Measurements from ENCODE around the gene SMC6.

Gene SMC6

DNA sequence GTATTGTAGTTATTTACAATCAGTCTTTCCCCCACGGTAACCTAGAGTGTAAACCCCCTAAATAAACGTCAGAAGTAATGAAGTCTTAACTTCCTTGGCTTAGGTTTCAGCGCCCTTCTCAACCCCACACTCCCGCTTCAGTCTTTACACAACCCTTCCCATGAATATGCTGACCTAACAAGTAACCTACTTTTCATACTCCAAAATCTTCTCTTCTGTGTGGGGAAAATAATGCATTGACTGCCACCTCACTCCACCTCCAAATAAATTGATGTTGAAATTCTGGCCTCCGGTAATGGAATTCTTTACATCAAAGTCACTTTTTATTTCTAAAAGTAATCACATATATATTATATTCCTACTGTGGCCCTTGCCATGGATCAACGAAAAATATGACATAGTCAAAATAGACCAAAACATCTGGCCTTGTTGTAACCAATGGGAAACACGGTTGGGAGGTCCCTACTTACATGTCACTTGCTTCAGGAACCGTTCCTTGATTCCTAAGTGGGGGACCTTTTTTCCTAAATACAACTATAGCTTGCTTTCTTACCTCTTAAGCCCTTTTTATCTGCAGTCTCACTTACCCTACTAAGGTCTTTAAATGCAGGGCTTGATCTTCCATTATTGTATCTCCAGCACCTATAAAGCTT is 1.3 kb upstream of the SMC6 start:
- Histone ChIP-seq H2AFZ (ENCODE audit: low read depth, low read length) (peak overlapping the region; percentile 94), H3K79me2 (ENCODE audit: insufficient read depth, low read length) (peaks cover 96% of the 10 kb centered on the region), H3K27me3 (ENCODE audit: insufficient read depth, low read length, poor library complexity) (no peaks in the 10 kb centered on the region), H3K4me1 (ENCODE audit: insufficient read depth, low read length) (peaks cover 58% of the 10 kb centered on the region), H3K9ac (ENCODE audit: low read depth, low read length) (peak overlapping the region; percentile 99), H4K20me1 (ENCODE audit: insufficient read depth, low read length) (peaks cover 7% of the 10 kb centered on the region; the same call in 1 of the 2 replicates), H3K4me3 (ENCODE audit: low read depth in 1 of 2, low read length in 2 of 2) (peak overlapping the region; percentile 97 to 100), H3K27ac (ENCODE audit: low read length) (peak overlapping the region; percentile 98), H3K4me2 (ENCODE audit: insufficient read depth, low read length) (peak overlapping the region; percentile 86), H3K36me3 (ENCODE audit: insufficient read depth, low read length) (peaks cover 14% of the 10 kb centered on the region; the same call in 1 of the 2 replicates), H3K9me3 (ENCODE audit: insufficient read depth, low read length, severe bottlenecking) (no peaks in the 10 kb centered on the region)
- TF ChIP-seq EZH2 (IDR thresholded peaks at IDR 0.05; ENCODE audit: borderline replicate concordance, low read depth, low read length, severe bottlenecking), result no peak
- TF ChIP-seq, protein P1, sequence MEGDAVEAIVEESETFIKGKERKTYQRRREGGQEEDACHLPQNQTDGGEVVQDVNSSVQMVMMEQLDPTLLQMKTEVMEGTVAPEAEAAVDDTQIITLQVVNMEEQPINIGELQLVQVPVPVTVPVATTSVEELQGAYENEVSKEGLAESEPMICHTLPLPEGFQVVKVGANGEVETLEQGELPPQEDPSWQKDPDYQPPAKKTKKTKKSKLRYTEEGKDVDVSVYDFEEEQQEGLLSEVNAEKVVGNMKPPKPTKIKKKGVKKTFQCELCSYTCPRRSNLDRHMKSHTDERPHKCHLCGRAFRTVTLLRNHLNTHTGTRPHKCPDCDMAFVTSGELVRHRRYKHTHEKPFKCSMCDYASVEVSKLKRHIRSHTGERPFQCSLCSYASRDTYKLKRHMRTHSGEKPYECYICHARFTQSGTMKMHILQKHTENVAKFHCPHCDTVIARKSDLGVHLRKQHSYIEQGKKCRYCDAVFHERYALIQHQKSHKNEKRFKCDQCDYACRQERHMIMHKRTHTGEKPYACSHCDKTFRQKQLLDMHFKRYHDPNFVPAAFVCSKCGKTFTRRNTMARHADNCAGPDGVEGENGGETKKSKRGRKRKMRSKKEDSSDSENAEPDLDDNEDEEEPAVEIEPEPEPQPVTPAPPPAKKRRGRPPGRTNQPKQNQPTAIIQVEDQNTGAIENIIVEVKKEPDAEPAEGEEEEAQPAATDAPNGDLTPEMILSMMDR (IDR thresholded peaks at IDR 0.05; ENCODE audit: borderline replicate concordance, extremely low read depth, low read length, poor library complexity, severe bottlenecking), result no peak
- DNase-seq (no peak), ATAC-seq (ENCODE audit: insufficient read depth, low read depth) (no peak)

DNA sequence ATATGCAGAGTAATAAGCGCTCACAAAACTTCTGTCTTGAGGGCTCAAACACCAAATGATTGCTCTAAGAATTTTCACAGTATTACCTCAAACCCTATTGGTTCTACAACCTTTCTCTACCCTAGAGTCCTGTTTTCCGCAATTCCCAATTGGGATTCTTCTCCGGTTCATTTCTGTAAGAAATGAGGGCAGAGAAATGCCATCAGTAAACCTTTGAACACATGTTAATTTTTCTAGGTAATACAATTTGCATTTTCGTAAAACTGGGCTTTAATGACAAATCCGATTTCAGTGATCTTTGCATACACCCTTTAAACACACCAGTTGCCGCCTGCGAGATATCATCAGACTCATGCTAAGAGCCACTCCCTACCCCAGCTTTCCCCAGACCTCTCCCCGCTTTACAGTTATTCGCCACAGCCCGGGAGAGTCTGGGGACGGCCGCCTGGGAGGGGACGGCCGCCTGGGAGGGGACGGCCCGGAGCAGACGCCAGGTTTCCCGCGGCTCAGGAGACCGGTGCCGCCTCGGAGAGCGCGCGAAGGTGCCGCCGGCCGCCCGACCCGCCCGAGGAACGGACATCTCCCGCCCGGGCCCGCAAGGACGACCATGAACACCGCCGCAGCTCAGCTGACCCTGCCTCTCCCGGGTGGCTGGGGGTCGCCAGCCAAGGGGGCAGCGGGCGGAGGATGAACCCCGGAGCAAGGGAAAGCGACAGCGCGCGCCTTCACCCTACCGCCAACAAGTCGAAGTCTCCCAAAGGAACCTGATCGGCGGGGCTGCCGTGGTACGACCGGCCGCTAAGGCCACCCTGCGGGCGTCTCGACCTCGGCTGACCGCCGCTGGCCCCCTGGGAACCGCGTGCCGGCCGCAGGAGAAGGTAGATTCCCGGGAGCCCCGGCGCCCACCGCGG is 463 bp downstream of the SMC6 start:
- TF ChIP-seq, protein P1 (IDR thresholded peaks at IDR 0.05; ENCODE audit: borderline replicate concordance, extremely low read depth, low read length, poor library complexity, severe bottlenecking), result no peak
- no peak for TF ChIP-seq EZH2 (IDR thresholded peaks at IDR 0.05; ENCODE audit: borderline replicate concordance, low read depth, low read length, severe bottlenecking)
- H4K20me1 ChIP-seq (ENCODE audit: insufficient read depth, low read length), result peaks cover 5% of the 10 kb centered on the region; the same call in 1 of the 2 replicates
- peak overlapping the region; percentile 99 for H3K9ac ChIP-seq (ENCODE audit: low read depth, low read length)

DNA sequence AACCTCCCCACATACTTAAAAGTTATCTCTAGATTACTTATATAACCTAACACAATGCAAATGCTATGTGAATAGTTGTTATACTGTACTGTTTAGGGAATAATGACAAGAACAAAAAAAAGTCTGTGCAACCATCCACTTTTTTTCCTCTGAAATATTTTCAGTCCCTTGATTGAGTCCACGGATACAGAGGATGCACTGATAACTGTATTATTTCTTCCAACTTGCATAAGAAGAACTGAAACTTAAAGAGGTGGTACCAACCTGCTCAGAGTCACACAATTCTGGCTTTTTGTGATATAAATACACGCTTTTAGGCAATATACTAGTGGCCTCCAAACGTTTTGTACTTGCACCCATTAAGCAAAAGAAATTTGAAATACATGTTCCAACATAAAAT is 1.4 kb downstream of the SMC6 start:
- Histone ChIP-seq H2AFZ (ENCODE audit: low read depth, low read length) (no peak overlapping the region), H3K27ac (ENCODE audit: low read length) (no peak overlapping the region), H3K9me3 (ENCODE audit: insufficient read depth, low read length, severe bottlenecking) (no peaks in the 10 kb centered on the region), H4K20me1 (ENCODE audit: insufficient read depth, low read length) (peaks cover 5% of the 10 kb centered on the region; the same call in 1 of the 2 replicates), H3K36me3 (ENCODE audit: insufficient read depth, low read length) (peaks cover 8% of the 10 kb centered on the region; the same call in 1 of the 2 replicates), H3K4me1 (ENCODE audit: insufficient read depth, low read length) (peaks cover 57% of the 10 kb centered on the region), H3K79me2 (ENCODE audit: insufficient read depth, low read length) (peaks cover 89% of the 10 kb centered on the region), H3K9ac (ENCODE audit: low read depth, low read length) (peak overlapping the region; percentile 99), H3K4me3 (ENCODE audit: low read depth in 1 of 2, low read length in 2 of 2) (peak overlapping the region; percentile 97 to 100; a peak in 3 of 4 replicates), H3K4me2 (ENCODE audit: insufficient read depth, low read length) (peak overlapping the region; percentile 86), H3K27me3 (ENCODE audit: insufficient read depth, low read length, poor library complexity) (no peaks in the 10 kb centered on the region)
- ATAC-seq (ENCODE audit: insufficient read depth, low read depth), result no peak
- TF ChIP-seq, protein P1 (IDR thresholded peaks at IDR 0.05; ENCODE audit: borderline replicate concordance, extremely low read depth, low read length, poor library complexity, severe bottlenecking), result no peak
- no peak for TF ChIP-seq EZH2 (IDR thresholded peaks at IDR 0.05; ENCODE audit: borderline replicate concordance, low read depth, low read length, severe bottlenecking)
- DNase-seq, result no peak

More for the DNA sequence above, 463 bp downstream of the SMC6 start:
- Histone ChIP-seq H2AFZ (ENCODE audit: low read depth, low read length) (peak overlapping the region; percentile 84), H3K4me1 (ENCODE audit: insufficient read depth, low read length) (peaks cover 59% of the 10 kb centered on the region), H3K36me3 (ENCODE audit: insufficient read depth, low read length) (peaks cover 8% of the 10 kb centered on the region; the same call in 1 of the 2 replicates), H3K9me3 (ENCODE audit: insufficient read depth, low read length, severe bottlenecking) (no peaks in the 10 kb centered on the region), H3K27me3 (ENCODE audit: insufficient read depth, low read length, poor library complexity) (no peaks in the 10 kb centered on the region), H3K27ac (ENCODE audit: low read length) (peak overlapping the region; percentile 98), H3K4me3 (ENCODE audit: low read depth in 1 of 2, low read length in 2 of 2) (peak overlapping the region; percentile 97 to 100), H3K79me2 (ENCODE audit: insufficient read depth, low read length) (peaks cover 92% of the 10 kb centered on the region), H3K4me2 (ENCODE audit: insufficient read depth, low read length) (peak overlapping the region; percentile 86)
- ATAC-seq (ENCODE audit: insufficient read depth, low read depth) (peak; percentile 53), DNase-seq (peak; percentile 46)
